MCF 10A (cell line): ENCODE measurements around the gene KCNH6. TPM values are rescaled to one million over a fixed set of nuclear protein-coding genes. Genes with fewer than 3 reads are reported as not detected.

Source experiments
- BruUV-seq: library from RNA; stranded (reverse); fragments of 400-500 nt; replicated peaks from 2 replicates; lab custom pipeline; 2021; lab: Mats Ljungman, UMichigan
- CTCF ChIA-PET: fragments of 300-600 bp; sonication (Branson Sonifier 250); formaldehyde crosslinking; extraction: SDS; loops from one replicate; lab custom pipeline; 2021; ENCODE audit warnings: antibody characterized with exemption, inconsistent platforms; lab: Yijun Ruan, JAX
- POLR2A ChIA-PET: fragments of 300-600, 350-650 bp; sonication (Branson Sonifier 250); formaldehyde crosslinking; extraction: SDS; loops from one replicate; lab custom pipeline; 2020; ENCODE audit warnings: antibody characterized with exemption, inconsistent platforms; lab: Yijun Ruan, JAX
- DNase-seq: peaks from one replicate; pipeline ENCODE4 v3.0.0-alpha.2; 2018; ENCODE audit not compliant: unreplicated experiment
- H3K27ac Mint-ChIP-seq: one replicate; pipeline ENCODE4 v1.8.0; 2022; ENCODE audit warnings: mild to moderate bottlenecking, low read depth, mixed read lengths; ENCODE audit not compliant: unreplicated experiment
- H3K27me3 Mint-ChIP-seq: one replicate; pipeline ENCODE4 v1.8.0; 2022; ENCODE audit warnings: mixed read lengths; ENCODE audit not compliant: insufficient read depth, unreplicated experiment
- H3K36me3 Mint-ChIP-seq: one replicate; pipeline ENCODE4 v1.8.0; 2022; ENCODE audit warnings: mild to moderate bottlenecking, moderate library complexity, mixed read lengths; ENCODE audit not compliant: insufficient read depth, unreplicated experiment
- H3K4me1 Mint-ChIP-seq: one replicate; pipeline ENCODE4 v1.8.0; 2022; ENCODE audit warnings: mixed read lengths; ENCODE audit not compliant: insufficient read depth, unreplicated experiment
- H3K4me3 Mint-ChIP-seq: one replicate; pipeline ENCODE4 v1.8.0; 2022; ENCODE audit warnings: mild to moderate bottlenecking, moderate library complexity, mixed read lengths; ENCODE audit not compliant: unreplicated experiment
- H3K9me3 Mint-ChIP-seq: one replicate; pipeline ENCODE4 v1.8.0; 2022; ENCODE audit warnings: mixed read lengths; ENCODE audit not compliant: unreplicated experiment
- intact Hi-C: fragments of 100-400 bp; cut with micrococcal nuclease; formaldehyde crosslinking; loops from 2 replicates; pipeline ENCODE4 v1.14.1; 2022
- total RNA-seq: library from RNA; stranded (reverse); gene quantifications from 2 replicates; pipeline ENCODE4 v1.2.3, GENCODE V29; 2022
- TF ChIP-seq, protein P1 (sequence below): fragments of 200-600 bp; IDR thresholded peaks from one replicate; pipeline ENCODE4 v1.8.0; 2022; ENCODE audit warnings: antibody characterized with exemption, mild to moderate bottlenecking; ENCODE audit not compliant: unreplicated experiment

The KCNH6 gene
- total RNA-seq, 1 experiment from 2014 or later = not detected

DNA sequence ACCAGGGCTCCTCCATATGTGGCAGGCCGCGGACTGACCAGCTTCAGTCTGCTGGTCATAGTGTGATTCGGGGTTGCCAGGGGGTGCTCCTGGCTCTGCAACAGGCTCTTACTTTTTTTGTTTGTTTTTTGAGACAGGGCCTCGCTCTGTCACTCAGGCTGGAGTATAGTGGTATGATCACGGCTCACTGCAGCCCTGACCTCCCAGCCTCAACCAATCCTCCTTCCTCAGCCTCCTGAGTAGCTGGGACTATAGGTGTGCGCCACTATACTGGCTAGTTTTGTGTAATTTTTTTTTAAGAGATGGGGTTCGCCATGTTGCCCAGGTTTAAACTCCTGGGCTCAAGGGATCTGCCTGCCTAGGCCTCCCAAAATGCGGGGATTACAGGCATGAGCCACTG lies 11.8 kb upstream of the KCNH6 start:
- no peak overlapping the region for H3K4me3 Mint-ChIP-seq
- BruUV-seq = no TSS peak
- TF ChIP-seq, protein P1, sequence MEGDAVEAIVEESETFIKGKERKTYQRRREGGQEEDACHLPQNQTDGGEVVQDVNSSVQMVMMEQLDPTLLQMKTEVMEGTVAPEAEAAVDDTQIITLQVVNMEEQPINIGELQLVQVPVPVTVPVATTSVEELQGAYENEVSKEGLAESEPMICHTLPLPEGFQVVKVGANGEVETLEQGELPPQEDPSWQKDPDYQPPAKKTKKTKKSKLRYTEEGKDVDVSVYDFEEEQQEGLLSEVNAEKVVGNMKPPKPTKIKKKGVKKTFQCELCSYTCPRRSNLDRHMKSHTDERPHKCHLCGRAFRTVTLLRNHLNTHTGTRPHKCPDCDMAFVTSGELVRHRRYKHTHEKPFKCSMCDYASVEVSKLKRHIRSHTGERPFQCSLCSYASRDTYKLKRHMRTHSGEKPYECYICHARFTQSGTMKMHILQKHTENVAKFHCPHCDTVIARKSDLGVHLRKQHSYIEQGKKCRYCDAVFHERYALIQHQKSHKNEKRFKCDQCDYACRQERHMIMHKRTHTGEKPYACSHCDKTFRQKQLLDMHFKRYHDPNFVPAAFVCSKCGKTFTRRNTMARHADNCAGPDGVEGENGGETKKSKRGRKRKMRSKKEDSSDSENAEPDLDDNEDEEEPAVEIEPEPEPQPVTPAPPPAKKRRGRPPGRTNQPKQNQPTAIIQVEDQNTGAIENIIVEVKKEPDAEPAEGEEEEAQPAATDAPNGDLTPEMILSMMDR = no peak

DNA sequence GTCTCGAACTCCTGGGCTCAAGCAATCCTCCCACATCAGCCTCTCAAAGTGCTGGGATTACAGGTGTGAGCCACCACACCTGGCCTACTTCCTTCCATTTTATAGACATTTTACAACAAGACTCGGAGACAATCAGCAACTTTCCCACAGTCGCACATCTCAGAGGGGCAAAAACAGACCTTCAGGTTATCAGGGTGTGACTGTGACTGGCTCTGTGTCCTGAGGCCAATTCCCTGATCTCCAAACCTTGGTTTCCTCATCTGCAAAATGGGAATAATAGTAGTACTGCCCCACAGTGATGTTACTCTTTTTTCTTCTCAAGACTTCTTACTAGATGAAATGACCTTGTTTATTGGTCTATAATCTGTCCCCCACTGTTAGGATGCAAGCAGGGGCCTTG lies 10.8 kb upstream of the KCNH6 start:
- no peak overlapping the region for H3K4me3 Mint-ChIP-seq
- intact Hi-C loops = no loop called here
- POLR2A ChIA-PET = no interaction called here
- TF ChIP-seq, protein P1 = no peak
- no peak for DNase-seq
- BruUV-seq = no TSS peak
- no peaks in the 10 kb centered on the region for H3K4me1 Mint-ChIP-seq
- H3K27me3 Mint-ChIP-seq = peaks cover 37% of the 10 kb centered on the region
- CTCF ChIA-PET = interaction anchor here (0.6 kb wide), 1 partner anchor 13 kb away, joined by 3 read pairs; no protein-coding TSS in a partner anchor
- H3K27ac Mint-ChIP-seq = no peak overlapping the region
- no peaks in the 10 kb centered on the region for H3K9me3 Mint-ChIP-seq
- H3K36me3 Mint-ChIP-seq = no peaks in the 10 kb centered on the region

More for the DNA sequence above, 11.8 kb upstream of the KCNH6 start:
- no peaks in the 10 kb centered on the region for H3K9me3 Mint-ChIP-seq
- intact Hi-C loops = no loop called here
- H3K27me3 Mint-ChIP-seq = peaks cover 31% of the 10 kb centered on the region
- no peak overlapping the region for H3K27ac Mint-ChIP-seq
- POLR2A ChIA-PET = interaction anchor here (0.6 kb wide), 1 partner anchor 21 kb away, joined by 3 read pairs; no protein-coding TSS in a partner anchor
- no peak for DNase-seq
- no peaks in the 10 kb centered on the region for H3K36me3 Mint-ChIP-seq
- CTCF ChIA-PET = interaction anchor here (1.3 kb wide), 1 partner anchor 87 kb away, joined by 3 read pairs; no protein-coding TSS in a partner anchor
- no peaks in the 10 kb centered on the region for H3K4me1 Mint-ChIP-seq

DNA sequence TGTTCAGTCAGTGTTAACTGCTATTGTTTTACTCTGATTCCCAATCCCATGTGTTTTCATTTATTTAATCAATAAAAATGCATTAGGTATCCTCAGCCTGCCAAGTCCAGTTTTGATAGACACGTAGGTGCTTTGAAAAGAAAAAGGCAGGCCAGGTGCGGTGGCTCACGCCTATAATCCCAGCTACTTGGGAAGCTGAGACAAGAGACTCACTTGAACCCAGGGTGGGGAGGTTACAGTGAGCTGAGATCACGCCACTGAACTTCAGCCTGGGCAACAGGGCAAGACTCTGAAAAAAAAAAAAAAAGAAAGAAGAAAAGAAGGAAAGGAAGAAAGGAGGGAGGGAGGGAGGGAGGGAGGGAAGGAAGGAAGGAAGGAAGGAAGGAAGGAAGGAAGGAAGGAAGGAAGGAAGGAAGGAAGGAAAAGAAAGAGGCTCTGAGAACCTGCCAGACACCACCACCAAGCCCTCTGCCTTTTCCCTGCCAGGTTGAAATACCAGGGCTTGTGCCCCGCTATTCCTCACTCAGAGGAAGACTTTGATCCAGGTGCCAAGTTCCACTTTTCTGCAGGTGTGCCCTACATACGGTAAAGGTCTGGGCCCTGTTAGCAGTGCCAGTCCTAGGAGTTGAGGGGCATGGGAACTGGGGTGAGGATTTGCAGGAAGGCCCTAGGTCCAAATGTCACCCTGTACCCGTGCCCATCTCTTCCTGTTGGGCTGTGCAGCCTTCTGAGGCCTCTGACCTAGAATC lies 10.1 kb upstream of the KCNH6 start:
- no peaks in the 10 kb centered on the region for H3K36me3 Mint-ChIP-seq
- H3K27ac Mint-ChIP-seq = no peak overlapping the region
- POLR2A ChIA-PET = no interaction called here
- CTCF ChIA-PET = no interaction called here
- intact Hi-C loops = no loop called here
- no peak for DNase-seq
- no TSS peak for BruUV-seq
- H3K27me3 Mint-ChIP-seq = peaks cover 37% of the 10 kb centered on the region
- H3K9me3 Mint-ChIP-seq = no peaks in the 10 kb centered on the region
- TF ChIP-seq, protein P1 = no peak
- no peaks in the 10 kb centered on the region for H3K4me1 Mint-ChIP-seq
- H3K4me3 Mint-ChIP-seq = no peak overlapping the region

DNA sequence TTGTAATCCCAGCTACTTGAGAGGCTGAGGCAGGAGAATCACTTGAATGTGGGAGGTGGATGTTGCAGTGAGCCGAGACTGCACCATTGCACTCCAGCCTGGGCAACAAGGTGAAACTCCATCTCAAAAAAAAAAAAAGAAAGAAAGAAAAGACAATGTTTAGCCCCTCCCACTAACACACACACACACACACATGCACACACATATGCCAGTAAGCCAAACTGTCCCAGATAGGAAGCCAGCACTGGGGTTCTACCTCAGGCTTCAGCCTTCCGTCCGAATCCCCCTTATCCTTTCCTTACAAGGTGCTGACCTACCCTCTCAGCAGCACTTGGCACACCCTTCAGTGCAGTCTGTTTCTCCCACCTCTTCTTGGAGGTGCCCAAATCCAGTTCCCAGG lies 8.7 kb upstream of the KCNH6 start:
- ChIA-PET CTCF (no interaction called here), POLR2A (no interaction called here)
- peaks cover 37% of the 10 kb centered on the region for H3K27me3 Mint-ChIP-seq
- H3K36me3 Mint-ChIP-seq = no peaks in the 10 kb centered on the region
- no peaks in the 10 kb centered on the region for H3K9me3 Mint-ChIP-seq
- no peaks in the 10 kb centered on the region for H3K4me1 Mint-ChIP-seq
- intact Hi-C loops = no loop called here
- H3K4me3 Mint-ChIP-seq = no peak overlapping the region
- DNase-seq = no peak
- TF ChIP-seq, protein P1 = no peak
- no TSS peak for BruUV-seq
- no peak overlapping the region for H3K27ac Mint-ChIP-seq
